K562 (cell line): ENCODE measurements around the gene MAP3K12. TPM values are rescaled to one million over a fixed set of nuclear protein-coding genes. Genes with fewer than 3 reads are reported as not detected.

ENCODE experiments used
- ATAC-seq: fragments of 200-7000 bp; cut with Tn5 transposase; 3 replicates; pipeline ENCODE4 v1.9.1; 2020; ENCODE audit warnings: moderate library complexity
- BruUV-seq: library from RNA; stranded (reverse); fragments of 400-500 nt; replicated peaks from 2 replicates; lab custom pipeline; 2021; lab: Mats Ljungman, UMichigan
- CTCF ChIA-PET: fragments of 300-600 bp; formaldehyde crosslinking; extraction: SDS; loops from one replicate; lab custom pipeline; 2021; ENCODE audit warnings: low intra/inter-chr PET ratio; lab: Yijun Ruan, JAX
- POLR2A ChIA-PET: fragments of 300-600, 350-650 bp; sonication (Branson Sonifier 250); formaldehyde crosslinking; extraction: SDS; loops from one replicate; lab custom pipeline; 2021; ENCODE audit warnings: antibody characterized with exemption, inconsistent platforms; lab: Yijun Ruan, JAX
- DNase-seq, 4 experiments: peaks; one replicate each; pipeline versions ENCODE4 v3.0.0 to v3.0.0-alpha.2; 2011 to 2018; ENCODE audit warnings: low spot score in 3 of 4, mixed read lengths in 3 of 4; ENCODE audit errors: extremely low read depth in 1 of 4
- FAIRE-seq: peaks from 2 replicates; lab custom pipeline; 2011; peaks lifted over from hg19 to GRCh38; lab: Jason Lieb, UNC
- H2AFZ ChIP-seq: 2 replicates; pipeline ENCODE4 v1.6.0; 2011; ENCODE audit warnings: low read depth, low read length, control low read depth, inconsistent platforms
- H3K27ac ChIP-seq: fragments of 200-600 bp; 3 replicates; pipeline ENCODE4 v1.8.0; 2011; ENCODE audit warnings: low read depth, mild to moderate bottlenecking, control low read depth, inconsistent platforms, low read length, moderate library complexity, mixed read lengths; ENCODE audit errors: extremely low read depth
- H3K27me3 ChIP-seq, 2 experiments: fragments of 300-600 bp in 1 of 2; 2 replicates in 1 of 2; 3 replicates in 1 of 2; pipeline versions ENCODE4 v1.6.0 to v1.8.0; 2011; ENCODE audit warnings: inconsistent platforms in 2 of 2, low read length in 2 of 2, mild to moderate bottlenecking in 1 of 2, mixed read lengths in 1 of 2, moderate library complexity in 1 of 2; ENCODE audit not compliant: control insufficient read depth in 2 of 2, insufficient read depth in 2 of 2
- H3K36me3 ChIP-seq: fragments of 300-600 bp; 3 replicates; pipeline ENCODE4 v1.8.0; 2011; ENCODE audit warnings: mild to moderate bottlenecking, low read length, inconsistent platforms; ENCODE audit not compliant: control insufficient read depth, insufficient read depth
- H3K4me1 ChIP-seq, 2 experiments: fragments of 200-600 bp in 1 of 2; replicated peaks in 1 of 2; 2 replicates in 1 of 2; 3 replicates in 1 of 2; pipeline versions ENCODE4 v1.5.1 to v1.8.0; 2011; ENCODE audit warnings: inconsistent platforms in 2 of 2, low read length in 2 of 2, mild to moderate bottlenecking in 1 of 2, mixed read lengths in 1 of 2, moderate library complexity in 1 of 2; ENCODE audit not compliant: control insufficient read depth in 2 of 2, insufficient read depth in 2 of 2
- H3K4me2 ChIP-seq: 2 replicates; pipeline ENCODE4 v1.6.1; 2011; ENCODE audit warnings: low read length, control low read depth, inconsistent platforms, mixed read lengths; ENCODE audit not compliant: insufficient read depth
- H3K4me3 ChIP-seq: fragments of 200-600 bp; sonication (generic), shearing (Covaris generic); 2 replicates; pipeline ENCODE4 v1.5.1; 2016; ENCODE audit warnings: control low read depth, inconsistent platforms
- H3K79me2 ChIP-seq: fragments of 200-600 bp; 3 replicates; pipeline ENCODE4 v1.8.0; 2011; ENCODE audit warnings: low read length, inconsistent platforms; ENCODE audit not compliant: control insufficient read depth, insufficient read depth
- H3K9ac ChIP-seq, 2 experiments: 2 replicates each; pipeline versions ENCODE4 v1.6.0 to v1.6.1; 2011; ENCODE audit warnings: low read depth in 2 of 2, low read length in 2 of 2, control low read depth in 1 of 2, inconsistent platforms in 1 of 2, mild to moderate bottlenecking in 1 of 2, mixed read lengths in 1 of 2; ENCODE audit not compliant: insufficient read depth in 1 of 2
- H3K9me1 ChIP-seq: one replicate; pipeline ENCODE4 v1.6.0; 2011; ENCODE audit warnings: inconsistent platforms, mild to moderate bottlenecking, low read length, moderate library complexity; ENCODE audit not compliant: control insufficient read depth, insufficient read depth
- H3K9me3 ChIP-seq: replicated peaks from 2 replicates; pipeline ENCODE4 v1.5.1; 2011; ENCODE audit warnings: low read depth, low read length, inconsistent platforms; ENCODE audit not compliant: control insufficient read depth, insufficient read depth
- H4K20me1 ChIP-seq: replicated peaks from 2 replicates; pipeline ENCODE4 v1.6.1; 2011; ENCODE audit warnings: low read length, inconsistent platforms, mixed read lengths; ENCODE audit not compliant: control insufficient read depth, insufficient read depth
- ATF7 ChIP-seq: fragments of 450-650 bp; IDR thresholded peaks from 2 replicates; pipeline ENCODE4 v1.7.1; 2014; ENCODE audit warnings: mild to moderate bottlenecking, moderate library complexity
- IRF2 ChIP-seq: sonication (generic); formaldehyde crosslinking; IDR thresholded peaks from 2 replicates; pipeline ENCODE4 v1.8.1; 2022; ENCODE audit warnings: mild to moderate bottlenecking, missing genetic modification reagents
- PHF21A ChIP-seq: fragments of 450-650 bp; IDR thresholded peaks from 2 replicates; pipeline ENCODE4 v1.6.1; 2017; ENCODE audit warnings: low read depth, borderline replicate concordance
- RFX7 ChIP-seq: fragments of 250-450 bp; sonication (Bioruptor Pico); IDR thresholded peaks from 2 replicates; pipeline ENCODE4 v1.5.1; 2021; ENCODE audit warnings: mild to moderate bottlenecking
- SAFB2 ChIP-seq: fragments of 200-400 bp; formaldehyde crosslinking; IDR thresholded peaks from 2 replicates; pipeline ENCODE4 v1.6.1; 2018; ENCODE audit warnings: borderline replicate concordance, low read length, low read depth, moderate library complexity; ENCODE audit not compliant: severe bottlenecking
- SMC3 ChIP-seq: conservative IDR thresholded peaks from 2 replicates; pipeline ENCODE4 v1.6.1; 2011; ENCODE audit warnings: low read depth, low read length, improper control_type of control experiment; ENCODE audit not compliant: insufficient read depth
- SRF ChIP-seq, 2 experiments: fragments of 250-450, 450-650 bp in 1 of 2; sonication (Bioruptor Pico) in 1 of 2; sonication (generic) in 1 of 2; formaldehyde crosslinking; IDR thresholded peaks; 2 replicates each; pipeline versions ENCODE4 v1.5.0 to v1.5.1; 2020 to 2022; ENCODE audit warnings: mild to moderate bottlenecking in 1 of 2, missing genetic modification reagents in 1 of 2
- ZNF23 ChIP-seq: fragments of 250-450 bp; sonication (Bioruptor Pico); IDR thresholded peaks from 2 replicates; pipeline ENCODE4 v1.4.0; 2020; ENCODE audit warnings: mild to moderate bottlenecking
- WGBS: fragments of 100-300 bp; shearing (Covaris generic); methylation state at CpG from one replicate; pipeline ENCODE4 v1.1.6; 2016; ENCODE audit warnings: low coverage, mixed read lengths; ENCODE audit not compliant: insufficient coverage; ENCODE audit errors: missing lambda C conversion rate; 5-methylcytosine and 5-hydroxymethylcytosine counted together
- in situ Hi-C: fragments of 300-500 bp; cut with MboI; formaldehyde crosslinking; loops from 4 replicates; pipeline ENCODE4 v1.15.0; 2018; ENCODE audit warnings: inconsistent platforms, mixed read lengths
- intact Hi-C: fragments of 100-400 bp; cut with micrococcal nuclease; formaldehyde crosslinking; loops from 2 replicates; pipeline ENCODE4 v1.14.2; 2022
- polyA plus RNA-seq, 8 experiments: library from polyadenylated mRNA; depleted of rRNA in 4 of 8; stranded (reverse) in 5 of 8; unstranded in 3 of 8; fragments of >200 nt; fragmentation: Nextera tagmentation in 2 of 8; fragmentation: Illumina TruSeq in 1 of 8; extraction: Ambion mirVana in 2 of 8; extraction: Trizol in 1 of 8; gene quantifications; 2 replicates each; pipeline versions ENCODE4 v1.2.1 to v1.2.3, GENCODE V29; 2011 to 2014; ENCODE audit warnings: inconsistent platforms in 1 of 8, missing spikeins in 1 of 8
- total RNA-seq, 7 experiments: library from RNA; depleted of rRNA in 6 of 7; stranded (reverse); fragments of >200 nt in 6 of 7; fragmentation: Illumina TruSeq in 2 of 7; extraction: Trizol in 2 of 7; gene quantifications; 2 replicates each; pipeline versions ENCODE4 v1.2.1 to v1.2.3, GENCODE V29; 2011 to 2021; ENCODE audit warnings: low replicate concordance in 1 of 7
- TF ChIP-seq, protein P1 (sequence below), 2 experiments: fragments of 450-650 bp; IDR thresholded peaks; 2 replicates each; pipeline ENCODE4 v1.6.1; 2016
- TF ChIP-seq, protein P2 (sequence below): sonication (generic); formaldehyde crosslinking; IDR thresholded peaks from 2 replicates; pipeline ENCODE4 v1.8.0; 2022; ENCODE audit warnings: mild to moderate bottlenecking, low read depth, missing genetic modification reagents

MAP3K12 gene
- total and polyA plus RNA-seq, 9 of the 15 experiments (the other 6 are each of a cell fraction or from before 2014, with no cell fraction given): 0.10 to 2.4 (median 1.6) TPM

DNA sequence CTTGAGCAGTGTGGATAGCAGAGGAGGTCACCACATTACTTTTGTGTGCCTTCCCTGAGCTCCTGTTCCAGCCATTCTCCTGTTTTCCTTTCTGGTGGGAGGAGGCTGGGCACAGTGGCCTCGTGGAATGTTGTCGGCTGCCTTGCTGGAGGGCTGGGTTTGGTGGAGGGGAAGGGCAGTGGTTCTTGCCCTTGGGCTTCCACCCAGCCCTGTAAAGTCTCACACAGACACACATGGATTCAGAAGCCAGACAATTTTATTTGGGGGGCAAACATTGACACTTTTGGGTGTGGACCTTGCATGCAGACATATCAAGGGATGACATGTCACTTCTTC is 7.2 kb upstream of the MAP3K12 start:
- Histone ChIP-seq H3K27ac (no peak overlapping the region), H4K20me1 (no peaks in the 10 kb centered on the region)
- in situ Hi-C loops: loop anchor here (10.0 kb wide), 1 partner anchor 182 kb away; the partner anchor contains the start of gene AAAS
- POLR2A ChIA-PET: interaction anchor here (0.6 kb wide), 1 partner anchor 117 kb away, joined by 3 read pairs; no protein-coding TSS in a partner anchor
- intact Hi-C loops: loop anchor here (5.0 to 10.0 kb wide), 2 partner anchors 84 to 442 kb away; partner anchors contain the start of gene AMHR2
- TF ChIP-seq SMC3: no peak
- TF ChIP-seq SAFB2: no peak
- TF ChIP-seq, protein P1, sequence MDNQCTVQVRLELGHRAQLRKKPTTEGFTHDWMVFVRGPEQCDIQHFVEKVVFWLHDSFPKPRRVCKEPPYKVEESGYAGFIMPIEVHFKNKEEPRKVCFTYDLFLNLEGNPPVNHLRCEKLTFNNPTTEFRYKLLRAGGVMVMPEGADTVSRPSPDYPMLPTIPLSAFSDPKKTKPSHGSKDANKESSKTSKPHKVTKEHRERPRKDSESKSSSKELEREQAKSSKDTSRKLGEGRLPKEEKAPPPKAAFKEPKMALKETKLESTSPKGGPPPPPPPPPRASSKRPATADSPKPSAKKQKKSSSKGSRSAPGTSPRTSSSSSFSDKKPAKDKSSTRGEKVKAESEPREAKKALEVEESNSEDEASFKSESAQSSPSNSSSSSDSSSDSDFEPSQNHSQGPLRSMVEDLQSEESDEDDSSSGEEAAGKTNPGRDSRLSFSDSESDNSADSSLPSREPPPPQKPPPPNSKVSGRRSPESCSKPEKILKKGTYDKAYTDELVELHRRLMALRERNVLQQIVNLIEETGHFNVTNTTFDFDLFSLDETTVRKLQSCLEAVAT (IDR thresholded peaks at IDR 0.05): no peak
- no peak for TF ChIP-seq SRF (CRISPR knock-in tag; IDR thresholded peaks at IDR 0.05)
- TF ChIP-seq IRF2: no peak
- TF ChIP-seq, protein P2, sequence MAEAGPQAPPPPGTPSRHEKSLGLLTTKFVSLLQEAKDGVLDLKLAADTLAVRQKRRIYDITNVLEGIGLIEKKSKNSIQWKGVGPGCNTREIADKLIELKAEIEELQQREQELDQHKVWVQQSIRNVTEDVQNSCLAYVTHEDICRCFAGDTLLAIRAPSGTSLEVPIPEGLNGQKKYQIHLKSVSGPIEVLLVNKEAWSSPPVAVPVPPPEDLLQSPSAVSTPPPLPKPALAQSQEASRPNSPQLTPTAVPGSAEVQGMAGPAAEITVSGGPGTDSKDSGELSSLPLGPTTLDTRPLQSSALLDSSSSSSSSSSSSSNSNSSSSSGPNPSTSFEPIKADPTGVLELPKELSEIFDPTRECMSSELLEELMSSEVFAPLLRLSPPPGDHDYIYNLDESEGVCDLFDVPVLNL: no peak
- TF ChIP-seq ATF7: no peak
- no peak for TF ChIP-seq ZNF23
- TF ChIP-seq RFX7: no peak
- no peak for TF ChIP-seq PHF21A
- TF ChIP-seq, all 486 proteins: peak for 0
- Histone ChIP-seq H3K4me1 (peaks cover 16 to 19% of the 10 kb centered on the region in 2 experiments; a peak in 4 of 5 replicates), H3K36me3 (peaks cover 45% of the 10 kb centered on the region; the same call in 2 of the 3 replicates), H3K4me2 (no peak overlapping the region), H3K4me3 (no peak overlapping the region), H3K9ac (peak overlapping the region in 1 of 2 experiments; percentile 10; a peak in 1 of 4 replicates), H2AFZ (no peak overlapping the region), H3K27me3 (no peaks in the 10 kb centered on the region), H3K9me3 (no peaks in the 10 kb centered on the region), H3K79me2 (peaks cover 18% of the 10 kb centered on the region), H3K9me1 (no peaks in the 10 kb centered on the region)
- CTCF ChIA-PET: no interaction called here
- DNase-seq (no peak), ATAC-seq (no peak), FAIRE-seq (no peak)
- WGBS: 88% methylated on average over 2 of the region's 2 CpGs
- BruUV-seq: no TSS peak
